ENCODE results near the gene TBC1D22A. TPM values are rescaled to one million over a fixed set of nuclear protein-coding genes. Genes with fewer than 3 reads are reported as not detected.
"Not testable (repeated sequence)": the region's sequence is repeated elsewhere in the genome, so short reads cannot be mapped to it uniquely, and the experiment has no call there.

The TBC1D22A gene
- total and polyA plus RNA-seq, 11 donors: 9.4 to 30.7 (median 18.6) TPM

GRCh38 chr22:47115921-47116320 lies 353.5 kb downstream of the TBC1D22A start:
- H3K4me1 ChIP-seq: no peaks in the 10 kb centered on the region
- peaks cover 0 to 17% (median 4%) of the 10 kb centered on the region in 9 donors for H3K36me3 ChIP-seq
- TF ChIP-seq CTCF (IDR thresholded peaks at IDR 0.05) (no peak), POLR2A (IDR thresholded peaks at IDR 0.05) (no peak)
- no peak for ATAC-seq
- DNase-seq: peak in 1 of 5 donors; percentile 61
- no peak overlapping the region for H3K4me3 ChIP-seq
- no peaks in the 10 kb centered on the region for H3K9me3 ChIP-seq
- H3K27me3 ChIP-seq: no peaks in the 10 kb centered on the region
- 88 to 95% (median 91%) methylated on average over 13 of the region's 13 CpGs for WGBS, 4 donors
- intact Hi-C loops (cut with DNase I): no loop called here
- H3K27ac ChIP-seq: no peak overlapping the region

- Histone ChIP-seq H3K27me3 (no peaks in the 10 kb centered on the region), H3K4me3 (no peak overlapping the region), H3K9me3 (no peaks in the 10 kb centered on the region), H3K4me1 (no peaks in the 10 kb centered on the region), H3K27ac (no peak overlapping the region), H3K36me3 (peaks cover 0 to 14% (median 2%) of the 10 kb centered on the region in 9 donors)
- WGBS, 4 donors: 95 to 96% (median 96%) methylated on average over 24 to 28 of the region's 28 CpGs
- peak in 2 of 4 donors; percentile 18 to 22 for ATAC-seq
- peak in 1 of 5 donors; percentile 45 for DNase-seq
- no peak for TF ChIP-seq POLR2A (IDR thresholded peaks at IDR 0.05)
- no peak for TF ChIP-seq CTCF (IDR thresholded peaks at IDR 0.05)
- intact Hi-C loops (cut with DNase I): no loop called here
These were observed 354.2 kb downstream of the TBC1D22A start for GRCh38 chr22:47116426-47117341.

GRCh38 chr22:47117442-47117841 lies 355.0 kb downstream of the TBC1D22A start:
- intact Hi-C loops (cut with DNase I); H3K27ac ChIP-seq; DNase-seq; H3K4me3 ChIP-seq; ATAC-seq; H3K9me3 ChIP-seq; H3K27me3 ChIP-seq; H3K4me1 ChIP-seq; H3K36me3 ChIP-seq: not testable (repeated sequence)
- 93 to 98% (median 95%) methylated on average over 10 to 13 of the region's 18 CpGs for WGBS, 4 donors

GRCh38 chr22:47119181-47119580 lies 356.7 kb downstream of the TBC1D22A start:
- H3K4me3 ChIP-seq: no peak overlapping the region
- H3K27me3 ChIP-seq: no peaks in the 10 kb centered on the region
- no peak overlapping the region for H3K27ac ChIP-seq
- no peak for ATAC-seq
- no peaks in the 10 kb centered on the region for H3K9me3 ChIP-seq
- no peak for DNase-seq
- intact Hi-C loops (cut with DNase I): no loop called here
- WGBS, 4 donors: 84 to 97% (median 94%) methylated on average over 8 of the region's 8 CpGs
- H3K36me3 ChIP-seq: no peaks in the 10 kb centered on the region
- H3K4me1 ChIP-seq: no peaks in the 10 kb centered on the region
- no peak for TF ChIP-seq CTCF (IDR thresholded peaks at IDR 0.05)
- TF ChIP-seq POLR2A (IDR thresholded peaks at IDR 0.05): no peak

All from heart left ventricle (tissue), 16 donors.